ENCODE data around the gene GPR171. TPM values are rescaled to one million over a fixed set of nuclear protein-coding genes. Genes with fewer than 3 reads are reported as not detected.
A peak's percentile ranks its signal among the peaks of the same experiment; 100 is the strongest.
"Not testable (repeated sequence)": the region's sequence is repeated elsewhere in the genome, so short reads cannot be mapped to it uniquely, and the experiment has no call there.

GPR171 gene
- total RNA-seq (2014; rRNA removed; shearing (Covaris generic)), result not detected in 2 replicates

- no peak for DNase-seq (ENCODE audit: low read depth)
These were observed at the start of gene GPR171 for GRCh38 chr3:151203051-151203420. Gene GPR171, minus strand, starts transcription at chr3:151203216. Its CDS starts 3,830 bp downstream, at chr3:151199386.

GRCh38 chr3:151248772-151249337, 45.8 kb upstream of the GPR171 start:
- DNase-seq (ENCODE audit: low read depth), result no peak

GRCh38 chr3:151242006-151242405, 39.0 kb upstream of the GPR171 start:
- not testable (repeated sequence) for DNase-seq (ENCODE audit: low read depth)

- DNase-seq (ENCODE audit: low read depth), result peak; percentile 13
These were observed 33.7 kb upstream of the GPR171 start for GRCh38 chr3:151236736-151237135.

GRCh38 chr3:151236316-151236715, 33.3 kb upstream of the GPR171 start:
- no peak for DNase-seq (ENCODE audit: low read depth)

- no peak for DNase-seq (ENCODE audit: low read depth)
These were observed 31.8 kb upstream of the GPR171 start for GRCh38 chr3:151234825-151235224.

- DNase-seq (ENCODE audit: low read depth), result no peak
These were observed 30.0 kb upstream of the GPR171 start for GRCh38 chr3:151232991-151233390.

- not testable (repeated sequence) for DNase-seq (ENCODE audit: low read depth)
These were observed 29.4 kb upstream of the GPR171 start for GRCh38 chr3:151232403-151232802.

GRCh38 chr3:151230646-151231045, 27.6 kb upstream of the GPR171 start:
- no peak for DNase-seq (ENCODE audit: low read depth)

GRCh38 chr3:151228666-151229040, 25.6 kb upstream of the GPR171 start:
- DNase-seq (ENCODE audit: low read depth), result peak; percentile 32

GRCh38 chr3:151227807-151228665, 25.0 kb upstream of the GPR171 start:
- DNase-seq (ENCODE audit: low read depth), result peak; percentile 70

- DNase-seq (ENCODE audit: low read depth), result no peak
These were observed 24.3 kb upstream of the GPR171 start for GRCh38 chr3:151227266-151227806.

- no peak for DNase-seq (ENCODE audit: low read depth)
These were observed 23.8 kb upstream of the GPR171 start for GRCh38 chr3:151226825-151227224.

GRCh38 chr3:151226088-151226563, 23.1 kb upstream of the GPR171 start:
- DNase-seq (ENCODE audit: low read depth), result peak; percentile 64

- DNase-seq (ENCODE audit: low read depth), result no peak
These were observed 22.3 kb upstream of the GPR171 start for GRCh38 chr3:151225040-151225975.

GRCh38 chr3:151224268-151224866, 21.4 kb upstream of the GPR171 start:
- DNase-seq (ENCODE audit: low read depth), result no peak

- peak; percentile 38 for DNase-seq (ENCODE audit: low read depth)
These were observed 16.0 kb upstream of the GPR171 start for GRCh38 chr3:151219056-151219455.

- no peak for DNase-seq (ENCODE audit: low read depth)
These were observed 15.1 kb upstream of the GPR171 start for GRCh38 chr3:151218136-151218535.

GRCh38 chr3:151216641-151217607, 13.9 kb upstream of the GPR171 start:
- no peak for DNase-seq (ENCODE audit: low read depth)

- DNase-seq (ENCODE audit: low read depth), result no peak
These were observed 11.4 kb upstream of the GPR171 start for GRCh38 chr3:151214459-151214858.
